ENCODE data around the gene MZT1.

MZT1 gene

DNA sequence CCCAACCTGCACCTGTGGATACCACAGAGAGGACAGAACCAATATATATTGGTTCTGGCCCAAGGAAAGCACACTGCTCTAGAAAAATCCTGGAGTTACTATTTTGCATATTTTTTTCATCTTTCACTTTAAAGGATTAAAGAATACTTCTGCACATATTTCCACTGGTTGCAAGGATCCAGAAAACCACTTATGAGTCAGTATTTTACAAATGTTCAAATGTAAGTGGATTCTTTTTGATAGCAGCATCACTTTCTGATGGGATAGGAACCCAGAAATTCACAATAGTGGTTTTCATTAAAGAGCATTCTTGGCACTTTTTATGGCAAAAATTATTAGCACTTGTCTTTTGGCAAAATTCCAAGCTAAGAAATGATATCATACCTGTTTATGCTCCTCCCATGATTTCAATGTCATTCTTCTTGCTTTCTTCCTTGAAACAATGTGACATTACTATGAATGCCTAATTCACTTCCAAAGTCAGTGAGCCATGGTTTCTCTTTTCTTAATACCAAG lies 38.2 kb downstream of the MZT1 start:
- no peak for DNase-seq (ENCODE audit: extremely low read depth, low read depth)
- no peak overlapping the region for H3K4me3 ChIP-seq (replicated peaks; ENCODE audit: low read depth, low read length)
- TF ChIP-seq, protein P1, sequence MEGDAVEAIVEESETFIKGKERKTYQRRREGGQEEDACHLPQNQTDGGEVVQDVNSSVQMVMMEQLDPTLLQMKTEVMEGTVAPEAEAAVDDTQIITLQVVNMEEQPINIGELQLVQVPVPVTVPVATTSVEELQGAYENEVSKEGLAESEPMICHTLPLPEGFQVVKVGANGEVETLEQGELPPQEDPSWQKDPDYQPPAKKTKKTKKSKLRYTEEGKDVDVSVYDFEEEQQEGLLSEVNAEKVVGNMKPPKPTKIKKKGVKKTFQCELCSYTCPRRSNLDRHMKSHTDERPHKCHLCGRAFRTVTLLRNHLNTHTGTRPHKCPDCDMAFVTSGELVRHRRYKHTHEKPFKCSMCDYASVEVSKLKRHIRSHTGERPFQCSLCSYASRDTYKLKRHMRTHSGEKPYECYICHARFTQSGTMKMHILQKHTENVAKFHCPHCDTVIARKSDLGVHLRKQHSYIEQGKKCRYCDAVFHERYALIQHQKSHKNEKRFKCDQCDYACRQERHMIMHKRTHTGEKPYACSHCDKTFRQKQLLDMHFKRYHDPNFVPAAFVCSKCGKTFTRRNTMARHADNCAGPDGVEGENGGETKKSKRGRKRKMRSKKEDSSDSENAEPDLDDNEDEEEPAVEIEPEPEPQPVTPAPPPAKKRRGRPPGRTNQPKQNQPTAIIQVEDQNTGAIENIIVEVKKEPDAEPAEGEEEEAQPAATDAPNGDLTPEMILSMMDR (IDR thresholded peaks at IDR 0.05; ENCODE audit: low read depth, low read length, missing control alignments) = no peak

DNA sequence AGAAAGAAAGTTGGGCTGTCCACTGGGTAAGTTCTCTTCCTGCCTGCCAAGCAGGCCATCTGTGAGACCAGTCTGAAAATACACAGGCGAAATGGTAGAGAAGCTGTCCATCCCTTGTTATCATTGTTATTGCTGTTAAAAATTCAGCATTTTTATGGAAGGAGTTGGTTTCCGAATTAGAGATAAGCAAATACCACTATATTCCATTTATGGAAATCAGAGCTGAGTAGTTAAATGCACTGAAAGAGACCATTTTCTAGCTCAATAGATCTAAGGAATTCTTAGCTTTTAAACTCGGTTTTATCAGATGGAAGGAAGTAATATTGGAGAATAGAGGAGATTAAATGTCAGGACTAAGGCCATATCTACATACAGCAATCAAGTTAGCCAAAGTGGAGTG lies 40.7 kb downstream of the MZT1 start:
- TF ChIP-seq, protein P1 (IDR thresholded peaks at IDR 0.05; ENCODE audit: low read depth, low read length, missing control alignments) = no peak
- no peak for DNase-seq (ENCODE audit: extremely low read depth, low read depth)
- H3K4me3 ChIP-seq (replicated peaks; ENCODE audit: low read depth, low read length) = no peak overlapping the region

DNA sequence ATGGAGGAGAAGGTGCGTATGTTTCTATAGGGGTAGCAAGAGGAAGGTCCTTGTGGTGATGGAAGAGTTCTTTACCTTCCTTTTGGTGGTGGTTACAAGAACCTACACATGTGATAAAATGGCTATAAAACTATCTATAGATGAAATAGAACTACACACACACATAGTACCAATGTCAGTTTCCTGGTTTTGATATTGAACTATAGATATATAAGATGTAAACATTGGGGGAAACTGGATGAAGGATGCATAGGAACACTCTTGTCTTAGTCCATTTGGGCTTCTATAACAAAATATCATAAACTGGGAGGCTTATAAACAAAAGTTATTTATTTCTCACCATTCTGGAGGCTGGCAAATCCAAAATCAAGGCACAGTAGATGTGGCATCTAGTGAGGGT lies 47.1 kb downstream of the MZT1 start:
- no peak for DNase-seq (ENCODE audit: extremely low read depth, low read depth)
- H3K4me3 ChIP-seq (replicated peaks; ENCODE audit: low read depth, low read length) = no peak overlapping the region
- TF ChIP-seq, protein P1 (IDR thresholded peaks at IDR 0.05; ENCODE audit: low read depth, low read length, missing control alignments) = no peak

- TF ChIP-seq, protein P1 (IDR thresholded peaks at IDR 0.05; ENCODE audit: low read depth, low read length, missing control alignments) = no peak
- H3K4me3 ChIP-seq (replicated peaks; ENCODE audit: low read depth, low read length) = no peak overlapping the region
- DNase-seq (ENCODE audit: extremely low read depth, low read depth) = no peak
Observed at GRCh38 chr13:72678312-72678711, 49.1 kb downstream of the MZT1 start.

DNA sequence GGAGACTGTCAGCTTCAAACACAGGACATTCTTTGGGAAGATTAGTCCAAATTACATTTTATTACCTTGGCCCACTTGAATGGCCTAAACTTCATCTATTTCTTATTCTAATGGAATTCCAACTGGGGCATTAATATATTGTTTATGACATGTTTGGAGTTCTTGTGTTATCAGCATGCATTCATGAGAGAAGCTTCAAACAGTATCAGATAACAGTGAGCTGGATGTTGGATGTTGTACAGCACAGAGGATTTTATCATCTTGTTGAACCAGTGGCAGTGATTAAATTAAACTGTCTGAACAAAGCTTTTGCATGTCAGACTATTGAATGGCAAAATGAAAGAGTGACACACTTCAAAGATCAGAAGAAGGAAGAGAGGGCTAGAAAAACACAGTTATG lies 50.0 kb downstream of the MZT1 start:
- no peak for DNase-seq (ENCODE audit: extremely low read depth, low read depth)
- no peak overlapping the region for H3K4me3 ChIP-seq (replicated peaks; ENCODE audit: low read depth, low read length)
- TF ChIP-seq, protein P1 (IDR thresholded peaks at IDR 0.05; ENCODE audit: low read depth, low read length, missing control alignments) = no peak

- no peak for DNase-seq (ENCODE audit: extremely low read depth, low read depth)
- TF ChIP-seq, protein P1 (IDR thresholded peaks at IDR 0.05; ENCODE audit: low read depth, low read length, missing control alignments) = no peak
- no peak overlapping the region for H3K4me3 ChIP-seq (replicated peaks; ENCODE audit: low read depth, low read length)
Observed at GRCh38 chr13:72666391-72666790, 61.0 kb downstream of the MZT1 start.

DNA sequence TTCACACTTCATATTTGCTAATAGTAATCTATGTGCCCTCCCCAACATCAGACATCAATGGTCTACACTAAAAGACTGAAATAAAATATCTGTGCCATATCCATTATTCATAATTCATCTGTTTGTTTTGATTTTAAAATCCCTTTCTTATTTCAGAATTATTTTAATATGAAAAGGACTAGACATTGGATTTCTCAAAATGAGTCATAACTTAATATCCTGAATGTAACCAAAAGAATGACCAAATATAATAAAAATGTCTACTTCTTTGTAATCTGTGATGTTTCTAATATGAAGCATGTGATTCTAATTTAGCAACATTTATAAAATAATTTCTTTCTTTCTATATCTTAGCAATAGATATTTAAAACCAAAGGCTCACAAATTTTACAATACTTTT lies 64.9 kb downstream of the MZT1 start:
- H3K4me3 ChIP-seq (replicated peaks; ENCODE audit: low read depth, low read length) = no peak overlapping the region
- TF ChIP-seq, protein P1 (IDR thresholded peaks at IDR 0.05; ENCODE audit: low read depth, low read length, missing control alignments) = no peak
- no peak for DNase-seq (ENCODE audit: extremely low read depth, low read depth)
